Ramos (cell line): Measurements from ENCODE around the gene ETV7.

Source experiments
- in situ Hi-C: fragments of 300-500 bp; cut with MboI; formaldehyde crosslinking; loops from one replicate; pipeline ENCODE4 v1.14.3; 2022; ENCODE audit warnings: low sequenced_read_pairs; ENCODE audit not compliant: unreplicated experiment

Gene ETV7

DNA sequence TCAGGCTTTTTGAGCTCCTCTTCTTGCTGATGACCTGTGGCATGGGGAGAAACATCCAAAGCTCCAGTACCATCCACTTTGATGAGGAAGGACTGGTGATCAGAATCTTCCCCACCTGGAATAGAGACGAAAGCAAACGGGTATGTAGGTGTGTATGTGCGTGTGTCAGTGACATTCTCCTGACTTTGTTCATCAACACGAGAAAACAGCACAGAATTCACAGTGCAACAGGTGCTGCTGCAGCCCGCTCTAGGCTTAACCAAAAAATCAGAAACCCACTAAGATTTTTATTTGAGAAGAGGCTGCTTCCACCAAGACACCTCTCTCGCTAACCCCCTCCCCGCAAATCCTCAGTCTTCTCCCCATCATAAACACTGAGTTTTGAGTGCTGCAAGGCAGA lies 58.9 kb downstream of the ETV7 start:
- in situ Hi-C loops = no loop called here

DNA sequence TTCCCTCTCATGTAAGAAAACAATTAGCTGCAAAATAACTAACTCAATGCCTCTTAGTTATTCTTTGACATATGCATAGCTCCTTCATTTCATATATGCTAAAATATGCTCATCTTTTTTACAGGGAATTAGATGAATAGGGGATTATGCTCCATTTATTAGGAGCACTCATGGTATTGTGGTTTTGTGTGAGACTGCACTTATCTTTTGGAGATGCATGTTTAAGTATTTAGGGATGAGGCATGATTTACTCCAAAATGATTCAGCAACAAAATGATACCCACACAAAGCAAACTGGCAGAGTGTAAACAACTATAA lies 59.6 kb downstream of the ETV7 start:
- in situ Hi-C loops = no loop called here

DNA sequence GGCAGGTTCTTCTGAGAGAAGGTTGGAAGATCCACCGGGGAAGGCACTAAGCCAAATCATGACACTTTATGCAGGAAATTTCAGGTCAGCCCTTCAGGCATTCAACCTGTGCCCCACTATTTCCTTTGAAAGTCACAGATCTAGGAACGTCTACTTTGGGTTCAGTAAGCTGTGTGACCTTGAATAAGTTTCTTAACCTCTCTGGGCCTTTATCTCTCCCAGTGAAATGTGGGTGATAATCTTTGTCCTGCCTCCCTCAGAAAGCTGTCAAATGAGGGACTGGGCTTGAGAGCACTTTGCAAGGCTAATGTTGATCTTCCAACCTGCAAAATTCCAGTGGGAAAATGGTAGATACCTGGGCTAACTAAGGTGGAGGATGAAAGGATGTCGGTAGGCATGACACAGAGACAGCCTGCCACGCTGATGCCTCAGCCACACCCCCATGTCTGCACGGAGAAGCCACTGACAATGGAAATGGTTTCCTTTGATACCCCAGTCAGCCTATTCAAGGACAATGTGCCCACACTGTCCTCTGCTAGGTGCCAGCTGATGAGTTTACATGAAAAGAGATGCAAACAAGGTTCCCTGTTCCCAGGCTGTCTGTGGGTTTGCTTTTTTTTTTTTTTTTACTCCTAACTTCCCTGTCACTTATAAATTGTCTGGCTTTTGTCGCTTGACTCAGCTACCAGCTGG lies 60.1 kb downstream of the ETV7 start:
- in situ Hi-C loops = no loop called here

DNA sequence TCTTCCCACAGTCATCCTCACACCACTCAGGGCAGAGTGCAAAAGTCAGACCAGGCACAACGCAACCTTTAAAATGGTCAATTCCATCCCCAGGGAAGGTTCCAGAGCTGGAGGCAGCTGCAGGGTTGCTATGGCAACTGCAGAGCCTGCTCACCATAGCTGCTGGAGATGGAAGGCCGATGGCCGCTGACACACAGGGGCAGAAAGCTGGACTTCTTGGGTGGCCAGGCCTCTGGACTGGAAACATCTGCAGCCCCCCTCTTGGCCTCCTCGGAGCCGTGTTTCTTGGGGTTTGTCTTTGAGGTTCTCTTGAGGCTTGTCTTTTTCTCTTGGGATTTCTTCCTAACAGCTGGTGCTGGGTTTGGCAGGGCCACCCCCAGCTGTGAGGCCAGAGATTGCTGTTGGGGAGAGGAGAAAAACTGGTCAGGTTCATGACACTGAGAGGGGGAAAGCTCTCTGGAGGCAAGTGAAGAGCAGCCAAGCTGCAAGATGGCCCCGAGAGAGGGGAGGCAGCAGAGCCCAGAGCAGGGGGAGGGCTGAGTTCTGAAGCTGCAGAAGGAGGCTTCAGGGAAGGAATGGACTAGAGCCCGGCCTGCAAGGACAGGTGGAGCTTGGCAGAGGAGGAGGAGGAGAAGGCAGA lies 61.0 kb downstream of the ETV7 start:
- in situ Hi-C loops = no loop called here

GRCh38 chr6:36324715-36325114 lies 62.8 kb downstream of the ETV7 start:
- in situ Hi-C loops = no loop called here

DNA sequence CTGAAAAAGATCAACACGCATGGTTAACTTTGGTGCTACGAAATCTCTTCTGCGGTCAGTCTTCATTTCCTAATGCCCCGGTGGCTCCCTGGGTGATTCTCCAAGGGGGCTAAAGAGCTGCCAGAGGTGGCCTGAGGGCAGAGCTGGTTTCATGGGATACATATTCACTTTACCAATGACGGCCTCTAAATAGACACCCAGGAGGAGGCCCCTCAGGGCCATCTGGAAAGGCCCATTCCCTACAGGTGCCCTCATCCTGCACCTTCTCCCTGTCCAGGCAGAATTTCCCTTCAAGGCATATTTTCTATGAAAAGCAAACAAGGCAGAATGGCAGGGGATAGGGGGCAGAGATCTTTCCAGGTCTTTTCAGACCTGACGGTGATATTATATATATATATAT lies 63.3 kb downstream of the ETV7 start:
- in situ Hi-C loops = no loop called here

- in situ Hi-C loops = no loop called here
Observed at GRCh38 chr6:36323062-36323461, 64.4 kb downstream of the ETV7 start.

GRCh38 chr6:36322591-36322990 lies 64.9 kb downstream of the ETV7 start:
- in situ Hi-C loops = no loop called here

GRCh38 chr6:36320475-36320874 lies 67.0 kb downstream of the ETV7 start:
- in situ Hi-C loops = no loop called here

DNA sequence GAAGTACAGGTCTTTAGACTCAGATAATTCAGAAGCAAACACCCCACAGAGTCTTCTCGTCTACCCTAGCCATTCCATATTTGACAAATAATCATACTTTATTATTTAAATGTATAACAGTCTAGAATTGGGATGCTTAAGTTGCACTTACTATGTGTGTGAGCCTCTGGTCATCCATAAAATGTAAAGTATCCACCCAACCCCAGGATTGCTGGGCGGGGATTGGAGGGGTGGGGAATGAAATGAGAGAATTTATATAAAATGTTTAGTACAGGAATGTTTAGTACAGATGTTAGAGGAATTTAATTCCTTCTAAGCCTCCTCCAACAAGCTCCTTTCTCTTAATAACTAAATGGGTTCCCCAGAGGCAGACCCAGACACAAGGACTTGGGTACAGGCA lies 67.6 kb downstream of the ETV7 start:
- in situ Hi-C loops = no loop called here

DNA sequence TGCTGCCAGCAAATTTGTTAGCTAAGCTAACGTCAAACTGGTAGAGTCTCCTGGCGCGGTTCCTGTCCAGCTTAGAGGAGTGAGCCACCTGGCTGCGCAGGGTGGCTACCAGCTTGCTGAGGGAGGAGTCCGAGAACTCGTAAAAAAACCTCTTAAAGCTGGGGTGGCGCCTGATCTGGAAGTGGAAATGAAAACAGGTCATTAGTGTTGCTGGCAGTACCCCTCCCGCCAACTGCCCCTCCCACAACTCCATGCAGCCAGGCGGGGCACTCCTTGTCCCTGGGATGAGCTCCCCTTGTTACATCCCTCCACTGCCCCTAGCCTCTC lies 68.1 kb downstream of the ETV7 start:
- in situ Hi-C loops = no loop called here

GRCh38 chr6:36318690-36319435 lies 68.6 kb downstream of the ETV7 start:
- in situ Hi-C loops = no loop called here

- in situ Hi-C loops = no loop called here
Observed at GRCh38 chr6:36317623-36318022, 69.8 kb downstream of the ETV7 start.
